ENCODE data around the gene AHNAK. TPM values are rescaled to one million over a fixed set of nuclear protein-coding genes. Genes with fewer than 3 reads are reported as not detected.

The AHNAK gene
- total RNA-seq, 1 donor from 2014 or later = 1,254 TPM

GRCh38 chr11:62416596-62416995 is 130.0 kb downstream of the AHNAK start:
- DNase-seq (ENCODE audit: low spot score) = no peak

GRCh38 chr11:62413060-62413696 is 133.4 kb downstream of the AHNAK start:
- DNase-seq (ENCODE audit: low spot score) = no peak

- DNase-seq (ENCODE audit: low spot score) = no peak
Measured at GRCh38 chr11:62411524-62411923, 135.1 kb downstream of the AHNAK start.

GRCh38 chr11:62410972-62411371 is 135.6 kb downstream of the AHNAK start:
- DNase-seq (ENCODE audit: low spot score) = no peak

GRCh38 chr11:62409831-62410230 is 136.8 kb downstream of the AHNAK start:
- no peak for DNase-seq (ENCODE audit: low spot score)

GRCh38 chr11:62406034-62406433 is 140.6 kb downstream of the AHNAK start:
- no peak for DNase-seq (ENCODE audit: low spot score)

- DNase-seq (ENCODE audit: low spot score) = no peak
Measured at GRCh38 chr11:62404901-62405300, 141.7 kb downstream of the AHNAK start.

GRCh38 chr11:62404435-62404834 is 142.2 kb downstream of the AHNAK start:
- no peak for DNase-seq (ENCODE audit: low spot score)

GRCh38 chr11:62402960-62403730 is 143.5 kb downstream of the AHNAK start:
- DNase-seq (ENCODE audit: low spot score) = no peak

- no peak for DNase-seq (ENCODE audit: low spot score)
Measured at GRCh38 chr11:62402226-62402959, 144.2 kb downstream of the AHNAK start.

GRCh38 chr11:62401811-62402210 is 144.8 kb downstream of the AHNAK start:
- DNase-seq (ENCODE audit: low spot score) = no peak

- DNase-seq (ENCODE audit: low spot score) = no peak
Measured at GRCh38 chr11:62401356-62401755, 145.2 kb downstream of the AHNAK start.

- no peak for DNase-seq (ENCODE audit: low spot score)
Measured at GRCh38 chr11:62400760-62401159, 145.8 kb downstream of the AHNAK start.

- DNase-seq (ENCODE audit: low spot score) = no peak
Measured at GRCh38 chr11:62400281-62400680, 146.3 kb downstream of the AHNAK start.

- DNase-seq (ENCODE audit: low spot score) = no peak
Measured at GRCh38 chr11:62399878-62400266, 146.7 kb downstream of the AHNAK start.

GRCh38 chr11:62399172-62399877 is 147.3 kb downstream of the AHNAK start:
- no peak for DNase-seq (ENCODE audit: low spot score)

- no peak for DNase-seq (ENCODE audit: low spot score)
Measured at GRCh38 chr11:62398011-62398994, 148.3 kb downstream of the AHNAK start.

GRCh38 chr11:62395885-62396551 is 150.6 kb downstream of the AHNAK start:
- no peak for DNase-seq (ENCODE audit: low spot score)

GRCh38 chr11:62394825-62395538 is 151.6 kb downstream of the AHNAK start:
- peak; percentile 92 for DNase-seq (ENCODE audit: low spot score)
